22Rv1 (cell line): Measurements from ENCODE around the gene UGT2B7.

Experiments used
- H3K27ac ChIP-seq: fragments of 450-650 bp; 2 replicates; pipeline ENCODE4 v1.5.1; 2017
- ZFX ChIP-seq: fragments of 450-650 bp; IDR thresholded peaks from 2 replicates; pipeline ENCODE4 v1.6.1; 2017; ENCODE audit warnings: antibody characterized with exemption, borderline replicate concordance
- TF ChIP-seq, protein P1 (sequence below): fragments of 450-650 bp; IDR thresholded peaks from 2 replicates; pipeline ENCODE4 v1.5.1; 2017; ENCODE audit warnings: mild to moderate bottlenecking

The UGT2B7 gene

GRCh38 chr4:69156913-69157312 is 60.6 kb downstream of the UGT2B7 start:
- no peak overlapping the region for H3K27ac ChIP-seq
- TF ChIP-seq, protein P1, sequence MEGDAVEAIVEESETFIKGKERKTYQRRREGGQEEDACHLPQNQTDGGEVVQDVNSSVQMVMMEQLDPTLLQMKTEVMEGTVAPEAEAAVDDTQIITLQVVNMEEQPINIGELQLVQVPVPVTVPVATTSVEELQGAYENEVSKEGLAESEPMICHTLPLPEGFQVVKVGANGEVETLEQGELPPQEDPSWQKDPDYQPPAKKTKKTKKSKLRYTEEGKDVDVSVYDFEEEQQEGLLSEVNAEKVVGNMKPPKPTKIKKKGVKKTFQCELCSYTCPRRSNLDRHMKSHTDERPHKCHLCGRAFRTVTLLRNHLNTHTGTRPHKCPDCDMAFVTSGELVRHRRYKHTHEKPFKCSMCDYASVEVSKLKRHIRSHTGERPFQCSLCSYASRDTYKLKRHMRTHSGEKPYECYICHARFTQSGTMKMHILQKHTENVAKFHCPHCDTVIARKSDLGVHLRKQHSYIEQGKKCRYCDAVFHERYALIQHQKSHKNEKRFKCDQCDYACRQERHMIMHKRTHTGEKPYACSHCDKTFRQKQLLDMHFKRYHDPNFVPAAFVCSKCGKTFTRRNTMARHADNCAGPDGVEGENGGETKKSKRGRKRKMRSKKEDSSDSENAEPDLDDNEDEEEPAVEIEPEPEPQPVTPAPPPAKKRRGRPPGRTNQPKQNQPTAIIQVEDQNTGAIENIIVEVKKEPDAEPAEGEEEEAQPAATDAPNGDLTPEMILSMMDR = peak; percentile 41
- TF ChIP-seq ZFX = no peak
